HepG2 (cell line): ENCODE results near the gene MYL12B. TPM values are rescaled to one million over a fixed set of nuclear protein-coding genes. Genes with fewer than 3 reads are reported as not detected.

Experiments used
- ARNT ChIP-seq: fragments of 450-650 bp; IDR thresholded peaks from 2 replicates; pipeline ENCODE4 v1.6.1; 2017
- DMAP1 ChIP-seq: IDR thresholded peaks from 2 replicates; pipeline ENCODE4 v1.6.1; 2016
- E2F5 ChIP-seq: sonication (generic); formaldehyde crosslinking; conservative IDR thresholded peaks from 2 replicates; pipeline ENCODE4 v1.4.0; 2020; ENCODE audit warnings: missing genetic modification reagents
- EED ChIP-seq: sonication (generic); formaldehyde crosslinking; IDR thresholded peaks from 2 replicates; pipeline ENCODE4 v1.5.0; 2020; ENCODE audit warnings: mild to moderate bottlenecking, missing genetic modification reagents
- ELF1 ChIP-seq: sonication (generic); formaldehyde crosslinking; IDR thresholded peaks from 2 replicates; pipeline ENCODE4 v1.4.0; 2020; ENCODE audit warnings: missing genetic modification reagents
- HIVEP1 ChIP-seq: sonication (generic); formaldehyde crosslinking; IDR thresholded peaks from 2 replicates; pipeline ENCODE4 v1.4.0; 2020; ENCODE audit warnings: mild to moderate bottlenecking, missing genetic modification reagents
- NFATC3 ChIP-seq: sonication (generic); formaldehyde crosslinking; IDR thresholded peaks from 2 replicates; pipeline ENCODE4 v1.5.1; 2020; ENCODE audit warnings: mild to moderate bottlenecking, missing genetic modification reagents
- NR2F2 ChIP-seq: IDR thresholded peaks from 2 replicates; pipeline ENCODE4 v1.6.1; 2012; ENCODE audit warnings: low read depth, inconsistent platforms, borderline replicate concordance
- PAWR ChIP-seq: sonication (generic); formaldehyde crosslinking; IDR thresholded peaks from 2 replicates; pipeline ENCODE4 v1.4.0; 2020; ENCODE audit warnings: missing genetic modification reagents, mild to moderate bottlenecking, borderline replicate concordance
- PRPF4 ChIP-seq: fragments of 200-400 bp; formaldehyde crosslinking; IDR thresholded peaks from 2 replicates; pipeline ENCODE4 v1.6.1; 2016; ENCODE audit warnings: low read length, low read depth; ENCODE audit not compliant: poor library complexity, severe bottlenecking
- RXRB ChIP-seq: IDR thresholded peaks from 2 replicates; pipeline ENCODE4 v1.6.1; 2016; ENCODE audit warnings: borderline replicate concordance, missing genetic modification reagents, missing compliant biosample characterization
- ZNF703 ChIP-seq: sonication (generic); formaldehyde crosslinking; IDR thresholded peaks from 2 replicates; pipeline ENCODE4 v1.5.1; 2020; ENCODE audit warnings: missing genetic modification reagents, mild to moderate bottlenecking, moderate library complexity, borderline replicate concordance
- ZNF713 ChIP-seq: sonication (generic); formaldehyde crosslinking; IDR thresholded peaks from 2 replicates; pipeline ENCODE4 v1.4.0; 2020; ENCODE audit warnings: mild to moderate bottlenecking, missing genetic modification reagents
- ZUFSP ChIP-seq: sonication (generic); formaldehyde crosslinking; IDR thresholded peaks from 2 replicates; pipeline ENCODE4 v1.9.0; 2021; ENCODE audit warnings: missing genetic modification reagents, mild to moderate bottlenecking, borderline replicate concordance
- polyA plus RNA-seq, 8 experiments: library from polyadenylated mRNA; depleted of rRNA in 3 of 8; stranded (reverse) in 7 of 8; unstranded in 1 of 8; fragments of >200 nt; fragmentation: Illumina TruSeq in 4 of 8; extraction: Trizol in 4 of 8; gene quantifications; 2 replicates each; pipeline versions ENCODE4 v1.2.1 to v1.2.3, GENCODE V29; 2011 to 2016; ENCODE audit warnings: low read depth in 4 of 8, missing spikeins in 1 of 8, mixed read lengths in 1 of 8; ENCODE audit not compliant: insufficient read depth in 1 of 8
- total RNA-seq, 5 experiments: library from RNA; depleted of rRNA; stranded (reverse); fragments of >200 nt; fragmentation: Illumina TruSeq; extraction: Trizol; gene quantifications; 2 replicates each; pipeline ENCODE4 v1.2.3, GENCODE V29; 2016; ENCODE audit warnings: low read depth in 1 of 5
- TF ChIP-seq, protein P1 (sequence below): sonication (generic); formaldehyde crosslinking; IDR thresholded peaks from 2 replicates; pipeline ENCODE4 v1.4.0; 2020; ENCODE audit warnings: mild to moderate bottlenecking, missing genetic modification reagents
- TF ChIP-seq, protein P2 (sequence below): sonication (generic); formaldehyde crosslinking; IDR thresholded peaks from 2 replicates; pipeline ENCODE4 v1.9.0; 2021; ENCODE audit warnings: mild to moderate bottlenecking, missing genetic modification reagents

MYL12B gene
- total and polyA plus RNA-seq, 2 of the 13 experiments (the other 11 are each of a cell fraction or from before 2014, with no cell fraction given): 265 to 340 TPM

GRCh38 chr18:3247240-3248061 lies 14.5 kb upstream of the MYL12B start, which contains the start of gene MYL12A (continued):
- TF ChIP-seq NR2F2: peak; percentile 77; the same call in 1 of the 2 replicates
- TF ChIP-seq EED (CRISPR knock-in tag): 0 out of 2 replicates have a peak, but pooled peaks have one; percentile 56
- TF ChIP-seq E2F5: no peak
- no peak for TF ChIP-seq ZUFSP (CRISPR knock-in tag)
- TF ChIP-seq NFATC3: no peak
- TF ChIP-seq, protein P1, sequence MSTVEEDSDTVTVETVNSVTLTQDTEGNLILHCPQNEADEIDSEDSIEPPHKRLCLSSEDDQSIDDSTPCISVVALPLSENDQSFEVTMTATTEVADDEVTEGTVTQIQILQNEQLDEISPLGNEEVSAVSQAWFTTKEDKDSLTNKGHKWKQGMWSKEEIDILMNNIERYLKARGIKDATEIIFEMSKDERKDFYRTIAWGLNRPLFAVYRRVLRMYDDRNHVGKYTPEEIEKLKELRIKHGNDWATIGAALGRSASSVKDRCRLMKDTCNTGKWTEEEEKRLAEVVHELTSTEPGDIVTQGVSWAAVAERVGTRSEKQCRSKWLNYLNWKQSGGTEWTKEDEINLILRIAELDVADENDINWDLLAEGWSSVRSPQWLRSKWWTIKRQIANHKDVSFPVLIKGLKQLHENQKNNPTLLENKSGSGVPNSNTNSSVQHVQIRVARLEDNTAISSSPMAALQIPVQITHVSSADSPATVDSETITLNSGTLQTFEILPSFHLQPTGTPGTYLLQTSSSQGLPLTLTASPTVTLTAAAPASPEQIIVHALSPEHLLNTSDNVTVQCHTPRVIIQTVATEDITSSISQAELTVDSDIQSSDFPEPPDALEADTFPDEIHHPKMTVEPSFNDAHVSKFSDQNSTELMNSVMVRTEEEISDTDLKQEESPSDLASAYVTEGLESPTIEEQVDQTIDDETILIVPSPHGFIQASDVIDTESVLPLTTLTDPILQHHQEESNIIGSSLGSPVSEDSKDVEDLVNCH: no peak
- TF ChIP-seq HIVEP1 (CRISPR knock-in tag): peak; percentile 76
- TF ChIP-seq ZNF703 (CRISPR knock-in tag): no peak
- peak; percentile 90 for TF ChIP-seq DMAP1 (CRISPR knock-in tag)
- TF ChIP-seq PRPF4: no peak
- TF ChIP-seq, protein P2, sequence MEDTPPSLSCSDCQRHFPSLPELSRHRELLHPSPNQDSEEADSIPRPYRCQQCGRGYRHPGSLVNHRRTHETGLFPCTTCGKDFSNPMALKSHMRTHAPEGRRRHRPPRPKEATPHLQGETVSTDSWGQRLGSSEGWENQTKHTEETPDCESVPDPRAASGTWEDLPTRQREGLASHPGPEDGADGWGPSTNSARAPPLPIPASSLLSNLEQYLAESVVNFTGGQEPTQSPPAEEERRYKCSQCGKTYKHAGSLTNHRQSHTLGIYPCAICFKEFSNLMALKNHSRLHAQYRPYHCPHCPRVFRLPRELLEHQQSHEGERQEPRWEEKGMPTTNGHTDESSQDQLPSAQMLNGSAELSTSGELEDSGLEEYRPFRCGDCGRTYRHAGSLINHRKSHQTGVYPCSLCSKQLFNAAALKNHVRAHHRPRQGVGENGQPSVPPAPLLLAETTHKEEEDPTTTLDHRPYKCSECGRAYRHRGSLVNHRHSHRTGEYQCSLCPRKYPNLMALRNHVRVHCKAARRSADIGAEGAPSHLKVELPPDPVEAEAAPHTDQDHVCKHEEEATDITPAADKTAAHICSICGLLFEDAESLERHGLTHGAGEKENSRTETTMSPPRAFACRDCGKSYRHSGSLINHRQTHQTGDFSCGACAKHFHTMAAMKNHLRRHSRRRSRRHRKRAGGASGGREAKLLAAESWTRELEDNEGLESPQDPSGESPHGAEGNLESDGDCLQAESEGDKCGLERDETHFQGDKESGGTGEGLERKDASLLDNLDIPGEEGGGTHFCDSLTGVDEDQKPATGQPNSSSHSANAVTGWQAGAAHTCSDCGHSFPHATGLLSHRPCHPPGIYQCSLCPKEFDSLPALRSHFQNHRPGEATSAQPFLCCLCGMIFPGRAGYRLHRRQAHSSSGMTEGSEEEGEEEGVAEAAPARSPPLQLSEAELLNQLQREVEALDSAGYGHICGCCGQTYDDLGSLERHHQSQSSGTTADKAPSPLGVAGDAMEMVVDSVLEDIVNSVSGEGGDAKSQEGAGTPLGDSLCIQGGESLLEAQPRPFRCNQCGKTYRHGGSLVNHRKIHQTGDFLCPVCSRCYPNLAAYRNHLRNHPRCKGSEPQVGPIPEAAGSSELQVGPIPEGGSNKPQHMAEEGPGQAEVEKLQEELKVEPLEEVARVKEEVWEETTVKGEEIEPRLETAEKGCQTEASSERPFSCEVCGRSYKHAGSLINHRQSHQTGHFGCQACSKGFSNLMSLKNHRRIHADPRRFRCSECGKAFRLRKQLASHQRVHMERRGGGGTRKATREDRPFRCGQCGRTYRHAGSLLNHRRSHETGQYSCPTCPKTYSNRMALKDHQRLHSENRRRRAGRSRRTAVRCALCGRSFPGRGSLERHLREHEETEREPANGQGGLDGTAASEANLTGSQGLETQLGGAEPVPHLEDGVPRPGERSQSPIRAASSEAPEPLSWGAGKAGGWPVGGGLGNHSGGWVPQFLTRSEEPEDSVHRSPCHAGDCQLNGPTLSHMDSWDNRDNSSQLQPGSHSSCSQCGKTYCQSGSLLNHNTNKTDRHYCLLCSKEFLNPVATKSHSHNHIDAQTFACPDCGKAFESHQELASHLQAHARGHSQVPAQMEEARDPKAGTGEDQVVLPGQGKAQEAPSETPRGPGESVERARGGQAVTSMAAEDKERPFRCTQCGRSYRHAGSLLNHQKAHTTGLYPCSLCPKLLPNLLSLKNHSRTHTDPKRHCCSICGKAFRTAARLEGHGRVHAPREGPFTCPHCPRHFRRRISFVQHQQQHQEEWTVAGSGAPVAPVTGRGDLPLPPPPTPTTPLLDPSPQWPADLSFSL (CRISPR knock-in tag): no peak
- no peak for TF ChIP-seq PAWR (CRISPR knock-in tag)
- no peak for TF ChIP-seq ZNF713 (CRISPR knock-in tag)
- TF ChIP-seq ARNT: no peak
- TF ChIP-seq ELF1: peak; percentile 94
- peak; percentile 43; the same call in 1 of the 2 replicates for TF ChIP-seq RXRB
